IPS-18a (cell line): ENCODE data around the gene ASPG.

Experiments
- H3K27ac ChIP-seq: one replicate; pipeline ENCODE4 v1.5.1; 2013; ENCODE audit warnings: low read length
- H3K27me3 ChIP-seq: one replicate; pipeline ENCODE4 v1.6.1; 2013; ENCODE audit warnings: mild to moderate bottlenecking, low read length; ENCODE audit not compliant: control insufficient read depth, insufficient read depth
- H3K36me3 ChIP-seq: one replicate; pipeline ENCODE4 v1.6.1; 2013; ENCODE audit warnings: low read depth, low read length; ENCODE audit not compliant: control insufficient read depth
- H3K4me1 ChIP-seq: one replicate; pipeline ENCODE4 v1.6.1; 2013; ENCODE audit warnings: low read depth, low read length; ENCODE audit not compliant: control insufficient read depth
- H3K4me3 ChIP-seq: one replicate; pipeline ENCODE4 v1.5.1; 2013; ENCODE audit warnings: low read length
- H3K9ac ChIP-seq: one replicate; pipeline ENCODE4 v1.6.1; 2013; ENCODE audit warnings: mild to moderate bottlenecking, low read length, moderate library complexity
- H3K9me3 ChIP-seq: one replicate; pipeline ENCODE4 v1.6.1; 2013; ENCODE audit warnings: low read depth, low read length; ENCODE audit not compliant: control insufficient read depth

The ASPG gene

GRCh38 chr14:104143521-104144452, 58.3 kb downstream of the ASPG start:
- no peak overlapping the region for H3K4me3 ChIP-seq
- no peaks in the 10 kb centered on the region for H3K27me3 ChIP-seq
- H3K4me1 ChIP-seq = peaks cover 26% of the 10 kb centered on the region
- H3K9ac ChIP-seq = no peak overlapping the region
- no peaks in the 10 kb centered on the region for H3K9me3 ChIP-seq
- H3K36me3 ChIP-seq = no peaks in the 10 kb centered on the region
- no peak overlapping the region for H3K27ac ChIP-seq

DNA sequence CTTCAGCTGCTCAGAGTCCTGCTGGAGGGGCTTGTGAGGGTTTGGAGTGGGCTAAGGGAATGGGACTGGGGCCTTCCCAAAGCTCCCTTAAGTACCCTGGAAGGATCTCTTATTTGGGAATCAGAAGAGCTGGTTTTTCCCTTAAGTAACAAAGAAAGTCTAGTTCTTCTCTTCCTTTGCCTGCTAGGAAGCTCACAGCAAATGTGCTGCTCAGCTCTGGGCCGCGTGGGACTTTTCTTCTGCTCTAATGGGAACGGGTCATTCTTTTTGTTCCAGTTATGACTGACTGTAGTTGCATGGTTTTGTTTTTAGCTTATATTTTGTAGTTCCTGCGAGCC, 58.9 kb downstream of the ASPG start:
- peaks cover 30% of the 10 kb centered on the region for H3K4me1 ChIP-seq
- no peak overlapping the region for H3K4me3 ChIP-seq
- no peaks in the 10 kb centered on the region for H3K9me3 ChIP-seq
- H3K9ac ChIP-seq = no peak overlapping the region
- no peaks in the 10 kb centered on the region for H3K36me3 ChIP-seq
- H3K27ac ChIP-seq = no peak overlapping the region
- no peaks in the 10 kb centered on the region for H3K27me3 ChIP-seq

- Histone ChIP-seq H3K27me3 (no peaks in the 10 kb centered on the region), H3K27ac (no peak overlapping the region), H3K4me1 (peaks cover 24% of the 10 kb centered on the region), H3K9ac (no peak overlapping the region), H3K9me3 (no peaks in the 10 kb centered on the region), H3K36me3 (no peaks in the 10 kb centered on the region), H3K4me3 (no peak overlapping the region)
These were observed 59.7 kb downstream of the ASPG start for GRCh38 chr14:104144911-104145825.

GRCh38 chr14:104145826-104146601, 60.5 kb downstream of the ASPG start:
- H3K27ac ChIP-seq = no peak overlapping the region
- H3K4me3 ChIP-seq = no peak overlapping the region
- no peaks in the 10 kb centered on the region for H3K36me3 ChIP-seq
- peaks cover 23% of the 10 kb centered on the region for H3K4me1 ChIP-seq
- H3K9me3 ChIP-seq = no peaks in the 10 kb centered on the region
- H3K27me3 ChIP-seq = no peaks in the 10 kb centered on the region
- H3K9ac ChIP-seq = no peak overlapping the region

DNA sequence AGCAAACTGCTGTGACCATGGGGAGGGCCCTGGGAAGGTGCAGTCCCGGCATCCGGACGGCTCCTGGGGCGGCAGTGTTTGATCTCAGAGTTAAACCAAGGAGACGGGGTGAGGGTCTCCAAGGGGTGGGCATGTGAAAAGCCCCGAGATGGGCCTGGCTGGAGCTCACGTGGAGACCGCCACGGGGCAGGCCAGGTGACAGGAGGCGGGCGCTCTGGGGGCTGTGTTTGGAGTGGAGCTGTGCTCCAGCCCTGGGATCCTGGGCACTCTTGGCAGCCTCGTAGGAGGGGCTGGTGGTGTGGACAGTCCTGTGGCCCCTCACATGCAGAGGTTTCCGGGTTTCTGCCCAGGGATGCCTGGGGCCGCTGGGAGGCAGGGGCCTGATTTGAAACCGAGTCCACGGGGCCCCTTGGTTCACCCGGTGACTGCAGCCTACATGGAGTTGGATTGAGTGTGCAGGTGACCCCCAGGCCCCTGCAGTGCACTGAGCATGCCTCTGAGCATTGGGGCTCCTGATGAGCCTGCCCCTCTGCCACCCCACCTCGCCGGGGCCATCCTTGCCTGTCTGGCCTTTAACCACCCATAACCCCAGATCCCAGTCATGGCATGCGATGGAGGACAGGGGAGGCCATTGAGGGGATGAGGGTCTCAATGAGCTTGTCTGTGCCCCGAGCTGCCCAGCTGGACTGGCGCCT, 61.3 kb downstream of the ASPG start:
- H3K27me3 ChIP-seq = no peaks in the 10 kb centered on the region
- no peak overlapping the region for H3K27ac ChIP-seq
- H3K4me3 ChIP-seq = no peak overlapping the region
- H3K9me3 ChIP-seq = no peaks in the 10 kb centered on the region
- no peaks in the 10 kb centered on the region for H3K36me3 ChIP-seq
- H3K9ac ChIP-seq = no peak overlapping the region
- H3K4me1 ChIP-seq = peaks cover 25% of the 10 kb centered on the region

- H3K9ac ChIP-seq = no peak overlapping the region
- no peaks in the 10 kb centered on the region for H3K27me3 ChIP-seq
- peaks cover 25% of the 10 kb centered on the region for H3K4me1 ChIP-seq
- no peak overlapping the region for H3K4me3 ChIP-seq
- no peak overlapping the region for H3K27ac ChIP-seq
- H3K9me3 ChIP-seq = no peaks in the 10 kb centered on the region
- peaks cover 7% of the 10 kb centered on the region for H3K36me3 ChIP-seq
These were observed 62.0 kb downstream of the ASPG start for GRCh38 chr14:104147346-104148125.

DNA sequence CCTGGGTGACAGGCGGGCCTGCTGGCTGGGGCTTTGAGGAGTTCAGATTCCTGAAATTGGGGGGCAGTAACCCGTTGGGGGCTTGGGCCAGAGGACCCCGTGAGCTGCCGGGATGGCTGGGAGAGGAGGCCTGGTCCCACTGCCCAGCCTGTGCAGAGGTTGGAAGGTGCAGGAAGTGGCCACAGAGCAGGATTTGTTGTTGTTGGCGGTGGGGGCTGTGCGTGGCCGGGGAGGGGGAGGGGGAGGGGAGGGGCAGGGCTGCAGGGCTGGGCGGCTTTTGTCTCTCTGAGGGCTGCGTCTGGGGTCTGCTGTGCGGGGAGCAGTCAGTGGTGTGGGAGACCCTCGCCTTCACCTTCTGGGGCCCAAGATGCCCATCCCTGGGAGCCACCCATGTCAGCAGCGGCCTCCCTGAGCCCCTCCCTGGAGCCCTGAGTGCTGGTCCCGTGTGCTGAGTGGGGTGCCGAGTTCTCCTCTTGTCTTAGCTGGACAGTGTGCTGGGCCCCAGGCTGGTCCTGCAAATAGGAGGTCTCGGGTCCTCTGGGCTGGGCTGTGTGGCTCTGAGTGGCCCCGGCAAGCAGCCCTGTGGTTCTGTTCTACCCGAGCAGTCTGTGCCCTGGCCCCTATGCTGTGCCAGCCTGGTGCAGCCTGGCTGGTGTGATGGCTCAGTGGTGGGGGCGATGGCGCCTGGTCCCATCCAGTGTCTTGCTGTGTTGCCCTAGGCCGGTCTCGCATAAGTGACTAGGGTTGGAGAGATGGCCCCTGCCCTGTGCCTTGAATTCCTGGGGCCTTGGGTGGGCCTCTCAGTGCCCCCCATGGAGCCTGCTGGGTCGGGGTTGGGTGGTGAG, 63.2 kb downstream of the ASPG start:
- Histone ChIP-seq H3K9ac (no peak overlapping the region), H3K27me3 (no peaks in the 10 kb centered on the region), H3K4me1 (peaks cover 25% of the 10 kb centered on the region), H3K36me3 (peaks cover 12% of the 10 kb centered on the region), H3K4me3 (no peak overlapping the region), H3K27ac (no peak overlapping the region), H3K9me3 (no peaks in the 10 kb centered on the region)

DNA sequence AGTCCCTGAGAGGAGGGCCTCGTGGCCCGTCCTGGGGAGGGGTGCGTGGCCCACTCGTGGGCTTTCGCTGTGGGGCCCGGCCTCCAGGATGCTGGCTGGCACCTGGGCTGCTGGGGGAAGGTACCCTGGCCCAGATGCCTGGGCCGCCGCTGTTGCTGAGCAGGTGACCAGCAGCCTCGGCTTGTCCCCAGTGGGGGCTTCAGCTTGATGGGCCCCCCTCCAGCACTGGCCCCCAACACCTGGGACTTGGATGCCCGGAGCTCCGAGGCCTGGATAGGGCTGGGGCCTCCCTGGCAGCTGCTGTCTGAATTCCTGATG, 63.7 kb downstream of the ASPG start:
- no peaks in the 10 kb centered on the region for H3K27me3 ChIP-seq
- H3K9me3 ChIP-seq = no peaks in the 10 kb centered on the region
- peaks cover 12% of the 10 kb centered on the region for H3K36me3 ChIP-seq
- H3K9ac ChIP-seq = no peak overlapping the region
- no peak overlapping the region for H3K27ac ChIP-seq
- no peak overlapping the region for H3K4me3 ChIP-seq
- H3K4me1 ChIP-seq = peaks cover 25% of the 10 kb centered on the region

GRCh38 chr14:104149617-104150135, 64.2 kb downstream of the ASPG start:
- H3K36me3 ChIP-seq = peaks cover 12% of the 10 kb centered on the region
- no peaks in the 10 kb centered on the region for H3K27me3 ChIP-seq
- no peak overlapping the region for H3K4me3 ChIP-seq
- no peak overlapping the region for H3K27ac ChIP-seq
- H3K9me3 ChIP-seq = no peaks in the 10 kb centered on the region
- no peak overlapping the region for H3K9ac ChIP-seq
- peaks cover 25% of the 10 kb centered on the region for H3K4me1 ChIP-seq
